Measurements from ENCODE around the gene MGAT5.

Gene MGAT5

GRCh38 chr2:134362152-134362668 lies 108.3 kb downstream of the MGAT5 start:
- DNase-seq (ENCODE audit: low read depth) = no peak

- no peak for DNase-seq (ENCODE audit: low read depth)
Measured at GRCh38 chr2:134362740-134363139, 108.9 kb downstream of the MGAT5 start.

- peak; percentile 31 for DNase-seq (ENCODE audit: low read depth)
Measured at GRCh38 chr2:134365356-134365755, 111.5 kb downstream of the MGAT5 start.

DNA sequence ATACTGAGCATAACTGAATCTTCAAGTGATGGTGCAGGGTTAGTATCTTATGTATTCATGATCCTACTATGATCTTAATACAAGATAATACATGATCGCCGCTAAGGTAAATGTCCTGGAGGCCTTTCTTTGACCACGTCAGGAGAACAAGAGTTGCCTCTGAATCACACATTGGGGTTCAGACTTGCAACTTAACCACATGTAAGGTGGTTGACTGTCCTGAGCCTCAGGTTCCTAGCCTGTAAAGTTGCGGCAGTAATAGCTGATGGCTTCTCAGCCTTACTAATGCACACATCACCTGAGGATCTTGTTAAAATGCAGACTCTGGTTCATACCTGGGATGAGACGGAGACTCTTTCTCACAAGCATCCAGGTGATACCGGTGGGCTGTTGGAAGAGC lies 112.5 kb downstream of the MGAT5 start:
- DNase-seq (ENCODE audit: low read depth) = no peak

DNA sequence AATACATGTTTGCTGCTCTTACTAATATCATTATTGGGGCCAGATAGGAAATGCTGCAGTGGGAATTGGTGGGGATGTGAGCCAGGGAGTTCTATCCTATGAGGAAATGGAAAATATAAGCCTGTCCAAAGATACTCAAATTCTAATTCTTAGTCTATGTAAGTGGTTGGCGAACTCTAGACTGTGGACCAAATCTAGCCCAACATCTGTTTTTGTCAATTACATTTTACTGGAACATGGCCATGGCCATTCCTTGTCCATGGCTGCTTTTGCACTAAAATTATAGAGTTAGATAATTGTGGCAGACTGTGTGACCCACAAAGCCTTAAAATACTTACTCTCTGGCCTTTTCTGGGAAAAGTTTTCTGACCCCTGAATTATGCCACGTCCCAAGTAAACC lies 113.3 kb downstream of the MGAT5 start:
- DNase-seq (ENCODE audit: low read depth) = no peak

DNA sequence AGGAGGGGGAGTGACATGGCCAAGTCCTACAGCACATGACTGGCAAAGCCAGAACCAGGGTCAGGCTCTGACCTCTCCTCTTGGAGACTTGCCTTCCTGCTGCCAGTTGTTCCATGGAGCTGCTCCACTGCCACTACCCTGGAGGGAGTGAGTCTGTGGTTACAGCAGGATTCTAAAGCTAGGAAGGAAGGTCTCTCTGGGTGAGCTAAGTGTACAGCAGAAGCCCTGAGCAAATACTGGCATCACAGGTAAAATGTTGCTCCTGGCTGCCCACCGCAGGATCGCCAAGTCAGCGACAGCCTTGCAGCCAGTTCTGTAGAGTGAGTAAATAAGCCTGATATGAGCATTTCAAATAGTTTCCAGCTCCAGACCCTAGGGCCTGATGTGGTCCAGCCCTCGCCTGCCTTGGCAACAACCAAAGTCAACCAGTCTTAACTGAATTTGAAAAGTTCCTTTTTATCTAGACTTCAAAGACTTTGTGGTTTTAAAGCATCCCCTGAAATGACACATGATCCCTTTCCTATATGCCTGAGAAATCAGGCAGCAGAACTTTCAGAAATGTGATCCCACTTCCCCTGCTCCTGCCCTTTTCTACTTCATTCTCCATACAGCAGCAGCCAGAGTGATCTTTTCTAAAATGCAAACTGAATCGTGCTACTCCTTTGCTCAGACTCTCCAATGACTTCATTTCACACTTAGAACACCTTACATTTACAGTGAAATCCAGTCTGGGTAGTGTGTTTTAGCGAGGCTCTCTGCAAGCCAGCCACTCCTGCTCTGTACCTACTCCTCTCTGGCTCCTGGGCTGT lies 114.3 kb downstream of the MGAT5 start:
- peak; percentile 32 for DNase-seq (ENCODE audit: low read depth)

DNA sequence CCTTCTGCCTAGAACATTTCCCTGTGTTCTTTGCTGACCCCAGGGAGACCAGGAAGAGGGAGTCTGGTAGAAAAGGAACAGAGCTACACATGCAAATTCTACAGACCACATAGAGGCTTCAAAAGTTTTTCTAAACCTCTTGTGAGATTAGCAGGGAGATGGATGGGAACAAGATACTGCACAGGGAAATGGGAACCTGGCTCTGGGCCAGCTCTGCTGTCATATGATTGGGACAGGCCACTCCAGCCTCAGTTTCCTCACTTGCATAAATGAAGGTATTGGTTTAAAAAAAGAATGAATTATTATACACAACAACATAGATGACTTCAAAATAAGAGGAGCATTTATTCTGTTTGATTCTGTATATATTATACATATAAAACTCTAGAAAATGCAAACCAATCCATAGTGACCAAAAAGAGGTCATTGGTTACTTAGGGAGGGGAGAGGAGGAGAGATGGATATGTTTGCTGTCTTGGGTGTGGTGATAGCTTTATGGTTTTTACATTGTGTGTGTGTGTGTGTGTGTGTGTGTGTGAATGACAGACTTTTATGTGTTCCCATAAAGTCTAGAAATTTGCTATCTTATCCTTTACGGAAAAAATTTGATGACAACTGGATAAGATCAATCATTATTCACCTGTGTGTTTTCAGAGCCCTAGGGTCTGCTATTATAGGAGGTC lies 115.5 kb downstream of the MGAT5 start:
- DNase-seq (ENCODE audit: low read depth) = no peak

DNA sequence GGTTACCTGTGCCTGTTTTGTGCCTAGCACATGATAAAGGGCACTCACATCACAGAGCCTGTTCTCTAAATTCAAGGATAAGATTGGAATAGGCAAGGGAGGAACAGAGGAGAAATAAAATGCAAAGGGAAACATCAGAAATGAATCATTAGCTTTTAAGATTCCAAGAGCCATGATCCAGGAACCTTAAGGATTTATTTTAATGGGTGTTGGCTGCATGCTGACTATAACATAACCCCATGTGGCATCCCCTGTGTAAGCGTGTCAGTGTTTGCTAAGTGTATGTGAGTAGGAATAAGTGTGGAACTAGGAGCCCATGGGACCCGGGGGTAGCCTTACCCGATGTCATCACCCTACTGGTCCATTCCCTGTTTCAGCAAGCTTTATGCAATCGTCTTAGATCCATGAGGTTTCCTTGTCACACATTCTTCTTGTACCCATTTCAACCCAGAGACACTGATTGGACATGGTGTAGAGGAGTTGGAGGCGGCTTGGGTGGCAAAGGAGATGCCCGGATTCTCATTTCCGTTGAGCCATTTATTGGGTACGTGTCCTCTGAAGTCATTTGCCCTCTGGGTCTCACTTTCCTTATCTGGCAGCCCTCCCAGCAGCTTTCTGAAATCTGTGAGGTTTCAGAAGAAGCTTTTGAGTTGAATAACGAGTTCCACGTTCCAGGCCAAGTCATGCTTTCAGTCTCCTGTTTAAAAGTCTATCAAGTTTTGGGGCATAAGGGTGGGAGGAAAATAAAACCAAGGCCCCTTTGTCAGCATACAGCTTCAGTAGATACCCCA lies 117.0 kb downstream of the MGAT5 start:
- peak; percentile 92 for DNase-seq (ENCODE audit: low read depth)

- DNase-seq (ENCODE audit: low read depth) = peak; percentile 78
Measured at GRCh38 chr2:134372141-134372540, 118.3 kb downstream of the MGAT5 start.

GRCh38 chr2:134372611-134373131 lies 118.8 kb downstream of the MGAT5 start:
- peak; percentile 95 for DNase-seq (ENCODE audit: low read depth)

GRCh38 chr2:134375935-134376334 lies 122.1 kb downstream of the MGAT5 start:
- DNase-seq (ENCODE audit: low read depth) = peak; percentile 76

DNA sequence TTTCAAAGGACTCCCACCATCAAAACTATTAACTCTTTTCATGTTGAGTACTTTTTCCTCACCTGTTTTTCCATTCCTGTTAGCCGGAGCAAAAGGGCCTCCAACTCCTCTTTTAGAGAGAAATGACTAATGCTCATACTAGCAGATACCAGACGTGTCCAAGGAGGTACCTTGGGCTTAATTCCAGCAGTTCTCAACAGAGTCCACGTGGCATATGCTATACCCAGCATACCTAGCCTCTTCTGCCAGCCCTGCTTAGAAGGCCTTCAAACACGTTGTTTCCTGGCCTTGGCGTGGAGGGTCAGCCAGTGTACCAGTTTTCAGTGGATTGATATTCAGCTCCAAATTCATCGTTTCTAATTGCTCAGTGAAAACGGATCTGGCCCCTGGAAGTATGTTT lies 123.9 kb downstream of the MGAT5 start:
- DNase-seq (ENCODE audit: low read depth) = no peak

GRCh38 chr2:134379293-134379692 lies 125.4 kb downstream of the MGAT5 start:
- DNase-seq (ENCODE audit: low read depth) = no peak

DNA sequence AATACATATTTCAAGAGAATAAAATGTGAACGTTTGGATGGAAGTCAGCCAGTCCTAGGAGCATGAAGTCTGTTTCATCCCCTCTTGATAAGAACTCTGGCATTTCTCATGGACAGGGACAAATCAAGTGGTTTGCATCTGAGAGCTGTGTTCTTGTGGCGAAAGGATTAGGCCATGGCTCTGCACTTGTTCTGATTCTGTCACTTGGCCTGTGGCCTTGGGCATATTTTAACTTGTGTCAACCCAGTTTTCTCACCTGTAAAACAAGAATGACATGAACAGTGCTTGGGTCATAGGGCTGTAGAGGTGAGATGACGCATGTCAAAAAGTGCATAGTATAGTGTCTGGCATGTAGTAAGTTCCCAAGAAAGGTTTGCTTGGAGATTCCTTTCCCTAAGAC lies 125.8 kb downstream of the MGAT5 start:
- DNase-seq (ENCODE audit: low read depth) = no peak

DNA sequence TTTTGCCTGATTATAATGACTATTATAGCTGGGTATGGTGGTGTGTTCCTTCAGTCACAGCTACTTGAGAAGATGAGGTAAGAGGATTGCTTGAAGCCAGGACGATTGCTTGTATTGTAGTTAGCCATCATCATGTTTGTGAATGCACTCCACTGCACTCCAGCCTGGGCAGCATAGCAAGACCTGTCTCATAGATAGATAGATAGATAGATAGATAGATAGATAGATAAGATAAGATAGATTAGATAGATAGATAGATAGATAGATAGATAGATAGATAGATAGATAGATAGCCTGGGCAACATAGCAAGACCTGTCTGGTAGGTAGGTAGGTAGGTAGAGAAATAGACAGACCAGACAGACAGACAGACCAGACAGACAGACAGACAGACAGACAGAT lies 127.3 kb downstream of the MGAT5 start:
- no peak for DNase-seq (ENCODE audit: low read depth)

DNA sequence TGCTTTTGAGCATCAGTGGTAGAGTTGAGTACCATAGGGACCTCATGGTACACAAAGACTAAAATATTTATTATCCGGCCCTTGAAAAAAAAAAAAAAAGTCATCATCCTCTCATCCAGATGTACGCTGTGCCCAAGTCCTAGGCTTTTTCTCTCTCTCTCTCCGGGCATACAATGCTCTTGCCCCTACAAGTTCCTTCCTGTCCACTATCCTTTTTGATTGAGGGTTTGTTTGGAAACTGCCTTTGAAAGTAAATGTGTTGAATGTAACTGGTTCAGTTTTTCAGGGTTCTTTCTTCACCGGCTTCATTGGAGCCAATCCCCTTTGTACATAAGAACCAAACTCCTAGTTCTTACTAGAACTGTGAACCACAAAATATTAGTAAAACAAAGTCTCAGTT lies 130.3 kb downstream of the MGAT5 start:
- no peak for DNase-seq (ENCODE audit: low read depth)

DNA sequence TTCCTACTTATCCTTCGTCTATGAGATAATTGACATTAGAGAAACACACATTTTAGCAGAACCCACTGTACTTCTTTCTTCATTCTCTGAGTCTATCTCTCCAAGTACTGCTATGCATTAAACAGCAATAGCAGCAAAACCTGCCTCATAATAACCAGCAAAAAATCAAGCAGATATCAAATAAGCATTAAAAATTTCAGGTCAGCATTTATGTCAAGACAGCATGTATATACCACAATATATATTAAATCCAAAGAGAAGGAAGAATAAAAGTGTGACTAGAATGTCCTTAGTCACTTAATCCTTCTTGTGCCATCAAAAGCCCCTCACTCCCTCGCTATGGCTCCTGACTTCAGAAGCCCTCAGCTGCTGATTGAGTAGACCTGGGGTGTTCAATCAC lies 131.3 kb downstream of the MGAT5 start:
- DNase-seq (ENCODE audit: low read depth) = no peak

- no peak for DNase-seq (ENCODE audit: low read depth)
Measured at GRCh38 chr2:134386310-134386709, 132.4 kb downstream of the MGAT5 start.

DNA sequence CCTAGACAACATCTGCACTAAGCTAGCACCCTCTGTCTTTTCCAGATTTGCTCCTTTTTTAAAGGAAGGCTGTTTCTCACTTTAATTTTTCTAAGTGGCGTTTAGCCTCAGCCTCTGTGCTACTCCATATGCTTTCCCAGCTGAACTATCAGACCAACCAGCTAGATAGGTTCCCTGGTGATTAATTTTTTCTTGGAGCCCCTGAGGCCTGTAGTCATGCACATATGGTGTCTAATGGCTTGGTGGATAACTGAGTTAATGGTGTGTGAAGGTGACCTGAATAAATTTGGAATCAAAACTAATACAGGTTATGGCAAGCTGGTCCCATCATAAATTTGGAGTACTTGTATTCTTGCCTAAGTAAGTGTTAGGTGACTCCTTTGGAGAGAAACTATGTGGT lies 135.5 kb downstream of the MGAT5 start:
- no peak for DNase-seq (ENCODE audit: low read depth)

DNA sequence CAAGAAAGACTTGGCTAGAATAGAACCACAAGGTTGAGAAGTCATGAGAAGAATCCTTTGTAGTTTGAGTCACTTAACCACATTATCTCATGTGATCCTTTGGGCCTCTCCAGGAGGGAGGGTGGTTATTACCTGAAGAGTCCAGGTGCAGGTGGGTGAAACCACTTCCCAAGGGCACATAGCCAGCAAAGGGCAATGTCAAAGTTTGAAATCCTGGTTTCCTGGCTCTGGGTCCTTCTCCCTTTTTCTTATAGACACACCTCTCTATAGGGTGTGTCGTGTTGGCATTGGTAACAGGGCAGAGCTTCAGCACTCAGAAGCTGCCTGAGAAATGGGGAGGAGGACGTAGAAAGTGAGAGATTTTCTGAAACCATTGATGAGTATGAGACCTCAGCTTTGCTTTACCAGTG lies 137.9 kb downstream of the MGAT5 start:
- DNase-seq (ENCODE audit: low read depth) = no peak

- no peak for DNase-seq (ENCODE audit: low read depth)
Measured at GRCh38 chr2:134392442-134393074, 138.7 kb downstream of the MGAT5 start.

DNA sequence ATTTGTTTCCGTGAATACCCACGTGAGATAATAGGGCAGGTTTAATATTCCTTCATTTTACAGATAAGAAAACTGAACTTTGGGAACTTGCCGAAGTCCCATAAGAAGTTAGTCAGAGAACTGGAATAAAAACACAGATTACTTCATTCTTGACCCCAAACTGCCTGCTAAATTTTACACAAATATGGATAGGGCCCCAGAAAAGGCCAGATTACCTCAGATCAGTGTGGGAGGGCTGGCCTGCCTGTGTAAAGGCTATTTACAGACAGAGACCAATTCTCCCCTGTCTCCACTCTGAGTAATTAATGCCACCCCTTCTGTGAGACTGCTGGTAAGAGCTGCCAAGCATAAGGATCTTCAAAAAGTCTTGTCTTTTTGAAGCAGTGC lies 139.2 kb downstream of the MGAT5 start:
- no peak for DNase-seq (ENCODE audit: low read depth)
